ENCODE measurements around the gene TMEM139.

TMEM139 gene

DNA sequence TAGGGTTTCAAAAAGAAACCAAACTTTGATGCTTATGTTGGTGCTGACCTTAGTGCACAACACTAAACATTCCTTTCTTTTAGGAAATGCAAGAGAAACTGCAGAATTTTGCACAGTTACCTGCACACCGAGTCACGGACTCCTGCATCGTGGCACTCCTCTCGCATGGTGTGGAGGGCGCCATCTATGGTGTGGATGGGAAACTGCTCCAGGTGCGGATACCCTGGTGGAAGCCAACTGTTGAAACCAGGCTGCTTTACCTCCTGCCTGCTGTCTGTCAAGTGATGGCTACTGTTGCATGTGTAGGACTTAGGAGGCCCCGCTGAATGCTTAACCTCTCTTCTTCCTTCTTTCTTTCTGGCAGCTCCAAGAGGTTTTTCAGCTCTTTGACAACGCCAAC is 15.1 kb downstream of the TMEM139 start:
- Histone ChIP-seq H3K36me3 (ENCODE audit: control insufficient read depth, insufficient read depth, low read length) (peaks cover 40% of the 10 kb centered on the region), H3K9ac (ENCODE audit: low read length) (no peak overlapping the region), H3K27ac (ENCODE audit: low read depth, low read length) (no peak overlapping the region), H3K4me3 (ENCODE audit: low read length) (no peak overlapping the region), H3K27me3 (ENCODE audit: control insufficient read depth, insufficient read depth, low read length) (no peaks in the 10 kb centered on the region), H3K4me1 (ENCODE audit: control insufficient read depth, insufficient read depth, low read length) (no peaks in the 10 kb centered on the region)

DNA sequence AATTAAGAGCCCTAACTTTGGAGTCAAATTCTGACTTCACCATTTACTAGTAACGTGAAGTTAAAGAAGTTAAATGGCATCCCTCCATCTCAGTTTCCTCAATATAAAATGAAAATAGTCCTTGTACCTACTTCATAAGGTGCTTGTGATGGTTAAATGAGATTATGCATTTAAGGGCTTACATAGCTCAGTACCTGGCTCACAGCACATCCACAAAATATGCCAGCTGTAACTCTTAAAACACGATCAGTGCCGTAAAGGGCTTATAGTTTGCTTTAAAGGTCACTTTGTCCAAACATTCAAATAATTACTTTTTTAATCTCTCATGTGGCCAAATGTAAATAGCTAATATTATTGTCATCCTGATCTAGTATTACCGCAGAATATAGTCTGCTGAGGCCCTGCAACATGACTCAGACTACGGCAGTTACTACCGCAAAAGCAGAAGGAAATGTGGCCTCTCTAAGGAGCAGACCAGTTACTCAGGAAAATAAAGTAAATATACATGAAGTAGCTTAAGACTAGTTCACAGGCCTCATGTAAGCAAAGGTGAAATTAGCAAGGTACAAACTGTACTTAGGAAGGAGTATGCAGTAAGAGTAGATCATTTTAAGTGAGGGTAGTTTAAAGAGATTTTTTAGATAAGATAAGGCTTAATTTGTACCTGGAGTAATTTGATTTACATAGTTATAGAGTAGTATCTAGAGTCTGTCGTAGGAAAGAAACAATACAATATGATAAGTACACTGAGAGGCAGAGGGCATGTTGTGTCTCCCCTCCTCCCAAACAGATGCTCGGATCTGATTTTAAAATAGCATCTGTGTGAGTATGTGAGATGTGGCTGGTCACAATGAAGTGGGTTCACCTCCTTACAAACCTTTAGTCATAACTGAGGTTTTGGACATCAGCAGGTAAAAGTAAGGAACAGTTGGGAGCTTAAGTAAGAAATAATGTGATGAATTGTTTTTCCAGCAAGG is 16.5 kb downstream of the TMEM139 start:
- H3K36me3 ChIP-seq (ENCODE audit: control insufficient read depth, insufficient read depth, low read length), result peaks cover 49% of the 10 kb centered on the region
- H3K9ac ChIP-seq (ENCODE audit: low read length), result no peak overlapping the region
- no peak overlapping the region for H3K27ac ChIP-seq (ENCODE audit: low read depth, low read length)
- no peaks in the 10 kb centered on the region for H3K4me1 ChIP-seq (ENCODE audit: control insufficient read depth, insufficient read depth, low read length)
- H3K27me3 ChIP-seq (ENCODE audit: control insufficient read depth, insufficient read depth, low read length), result no peaks in the 10 kb centered on the region
- no peak overlapping the region for H3K4me3 ChIP-seq (ENCODE audit: low read length)

DNA sequence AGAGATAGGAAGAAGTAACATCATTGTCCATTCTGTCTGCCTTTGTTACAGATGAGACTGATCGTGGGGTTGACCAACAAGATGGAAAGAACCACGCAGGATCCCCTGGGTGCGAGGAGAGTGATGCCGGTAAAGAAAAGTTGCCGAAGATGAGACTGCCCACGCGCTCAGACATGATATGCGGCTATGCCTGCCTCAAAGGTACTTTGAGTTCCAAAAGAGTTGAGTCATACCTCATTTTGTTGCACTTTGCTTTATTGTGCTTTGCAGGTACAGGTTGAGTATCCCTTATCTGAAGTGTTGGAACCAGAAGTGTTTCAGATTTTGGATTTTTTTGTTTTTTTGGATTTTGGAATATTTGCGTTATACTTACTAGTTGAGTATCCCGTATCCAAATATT is 19.0 kb downstream of the TMEM139 start:
- Histone ChIP-seq H3K4me3 (ENCODE audit: low read length) (no peak overlapping the region), H3K9ac (ENCODE audit: low read length) (no peak overlapping the region), H3K4me1 (ENCODE audit: control insufficient read depth, insufficient read depth, low read length) (no peaks in the 10 kb centered on the region), H3K27me3 (ENCODE audit: control insufficient read depth, insufficient read depth, low read length) (no peaks in the 10 kb centered on the region), H3K27ac (ENCODE audit: low read depth, low read length) (no peak overlapping the region), H3K36me3 (ENCODE audit: control insufficient read depth, insufficient read depth, low read length) (peaks cover 46% of the 10 kb centered on the region)

DNA sequence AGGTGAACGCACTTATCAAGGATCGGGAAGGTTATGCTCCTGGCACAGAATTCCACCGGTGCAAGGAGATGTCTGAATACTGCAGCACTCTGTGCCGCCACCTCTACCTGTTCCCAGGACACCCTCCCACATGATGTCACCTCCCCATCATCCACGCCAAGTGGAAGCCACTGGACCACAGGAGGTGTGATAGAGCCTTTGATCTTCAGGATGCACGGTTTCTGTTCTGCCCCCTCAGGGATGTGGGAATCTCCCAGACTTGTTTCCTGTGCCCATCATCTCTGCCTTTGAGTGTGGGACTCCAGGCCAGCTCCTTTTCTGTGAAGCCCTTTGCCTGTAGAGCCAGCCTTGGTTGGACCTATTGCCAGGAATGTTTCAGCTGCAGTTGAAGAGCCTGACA is 20.2 kb downstream of the TMEM139 start:
- Histone ChIP-seq H3K36me3 (ENCODE audit: control insufficient read depth, insufficient read depth, low read length) (peaks cover 45% of the 10 kb centered on the region), H3K27ac (ENCODE audit: low read depth, low read length) (no peak overlapping the region), H3K4me3 (ENCODE audit: low read length) (no peak overlapping the region), H3K27me3 (ENCODE audit: control insufficient read depth, insufficient read depth, low read length) (no peaks in the 10 kb centered on the region), H3K9ac (ENCODE audit: low read length) (no peak overlapping the region), H3K4me1 (ENCODE audit: control insufficient read depth, insufficient read depth, low read length) (no peaks in the 10 kb centered on the region)

DNA sequence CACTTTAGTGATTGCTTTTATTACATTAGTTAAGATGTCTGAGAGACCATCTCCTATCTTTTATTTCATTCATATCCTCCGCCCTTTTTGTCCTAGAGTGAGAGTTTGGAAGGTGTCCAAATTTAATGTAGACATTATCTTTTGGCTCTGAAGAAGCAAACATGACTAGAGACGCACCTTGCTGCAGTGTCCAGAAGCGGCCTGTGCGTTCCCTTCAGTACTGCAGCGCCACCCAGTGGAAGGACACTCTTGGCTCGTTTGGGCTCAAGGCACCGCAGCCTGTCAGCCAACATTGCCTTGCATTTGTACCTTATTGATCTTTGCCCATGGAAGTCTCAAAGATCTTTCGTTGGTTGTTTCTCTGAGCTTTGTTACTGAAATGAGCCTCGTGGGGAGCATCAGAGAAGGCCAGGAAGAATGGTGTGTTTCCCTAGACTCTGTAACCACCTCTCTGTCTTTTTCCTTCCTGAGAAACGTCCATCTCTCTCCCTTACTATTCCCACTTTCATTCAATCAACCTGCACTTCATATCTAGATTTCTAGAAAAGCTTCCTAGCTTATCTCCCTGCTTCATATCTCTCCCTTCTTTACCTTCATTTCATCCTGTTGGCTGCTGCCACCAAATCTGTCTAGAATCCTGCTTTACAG is 20.8 kb downstream of the TMEM139 start:
- peaks cover 39% of the 10 kb centered on the region for H3K36me3 ChIP-seq (ENCODE audit: control insufficient read depth, insufficient read depth, low read length)
- H3K4me1 ChIP-seq (ENCODE audit: control insufficient read depth, insufficient read depth, low read length), result no peaks in the 10 kb centered on the region
- no peak overlapping the region for H3K27ac ChIP-seq (ENCODE audit: low read depth, low read length)
- no peak overlapping the region for H3K4me3 ChIP-seq (ENCODE audit: low read length)
- H3K9ac ChIP-seq (ENCODE audit: low read length), result no peak overlapping the region
- no peaks in the 10 kb centered on the region for H3K27me3 ChIP-seq (ENCODE audit: control insufficient read depth, insufficient read depth, low read length)

DNA sequence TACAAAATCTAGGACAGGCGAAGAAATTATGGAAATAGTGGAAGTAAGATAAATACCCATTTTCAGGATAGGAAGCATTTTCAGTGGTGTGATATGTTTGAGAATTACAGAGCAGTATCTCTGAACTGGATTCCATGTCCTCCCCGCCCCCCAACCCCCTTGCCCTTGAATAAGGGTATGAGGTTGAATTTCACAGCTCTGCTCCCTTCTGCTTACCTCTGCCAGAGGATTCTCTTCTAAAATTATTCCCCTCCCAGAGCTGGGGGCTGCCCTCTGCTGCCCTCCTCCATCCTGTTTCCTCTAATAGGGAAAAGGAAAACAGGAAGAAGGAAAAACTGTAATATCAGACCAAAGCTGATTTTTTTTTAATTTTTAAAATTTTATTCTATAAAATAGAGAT is 23.9 kb downstream of the TMEM139 start:
- Histone ChIP-seq H3K27ac (ENCODE audit: low read depth, low read length) (no peak overlapping the region), H3K9ac (ENCODE audit: low read length) (no peak overlapping the region), H3K4me1 (ENCODE audit: control insufficient read depth, insufficient read depth, low read length) (no peaks in the 10 kb centered on the region), H3K36me3 (ENCODE audit: control insufficient read depth, insufficient read depth, low read length) (peaks cover 23% of the 10 kb centered on the region), H3K4me3 (ENCODE audit: low read length) (no peak overlapping the region), H3K27me3 (ENCODE audit: control insufficient read depth, insufficient read depth, low read length) (no peaks in the 10 kb centered on the region)

DNA sequence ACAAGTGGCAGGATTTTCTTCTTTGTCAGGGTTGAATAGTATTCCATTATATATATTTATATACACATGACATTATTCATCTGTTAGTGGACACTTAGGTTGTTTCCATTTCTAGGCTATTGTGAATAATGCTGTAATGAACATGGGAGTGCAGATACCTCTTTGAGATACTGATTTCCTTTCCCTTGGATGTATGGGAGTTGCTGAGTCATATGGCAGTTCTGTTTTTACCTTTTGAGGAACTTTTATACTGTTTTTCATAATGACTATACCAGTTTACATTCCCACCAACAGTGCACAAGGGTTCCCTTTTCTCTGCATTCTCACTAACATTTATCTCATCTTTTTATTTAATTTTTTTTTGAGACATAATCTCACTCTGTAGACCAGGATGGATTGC is 29.4 kb downstream of the TMEM139 start:
- Histone ChIP-seq H3K4me1 (ENCODE audit: control insufficient read depth, insufficient read depth, low read length) (no peaks in the 10 kb centered on the region), H3K27ac (ENCODE audit: low read depth, low read length) (no peak overlapping the region), H3K9ac (ENCODE audit: low read length) (no peak overlapping the region), H3K36me3 (ENCODE audit: control insufficient read depth, insufficient read depth, low read length) (no peaks in the 10 kb centered on the region), H3K4me3 (ENCODE audit: low read length) (no peak overlapping the region), H3K27me3 (ENCODE audit: control insufficient read depth, insufficient read depth, low read length) (no peaks in the 10 kb centered on the region)

DNA sequence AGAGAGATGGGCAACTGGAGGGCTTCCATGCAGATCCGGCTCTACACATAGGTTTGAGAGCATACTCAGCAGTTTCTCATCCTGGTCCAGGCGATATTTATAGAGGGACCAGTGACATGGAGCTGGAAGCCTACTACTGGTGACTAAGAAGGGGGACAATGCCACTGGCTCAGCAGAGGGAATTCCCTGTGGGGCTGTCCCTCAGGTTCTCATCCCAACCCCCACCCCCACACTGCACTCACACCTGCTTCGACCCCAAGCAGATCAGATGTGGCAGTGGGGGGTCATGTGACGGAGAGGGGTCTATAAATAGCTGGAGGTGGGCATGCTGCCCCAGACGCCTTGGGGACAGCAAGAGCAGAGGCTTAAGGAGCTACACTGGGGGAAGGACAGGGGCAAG is 31.0 kb downstream of the TMEM139 start, which contains the start of gene CLCN1:
Gene CLCN1, plus strand, starts transcription at position 336 of the 400 bp plus-strand sequence. CDS start 102 bp downstream, outside the sequence.
- Histone ChIP-seq H3K27me3 (ENCODE audit: control insufficient read depth, insufficient read depth, low read length) (no peaks in the 10 kb centered on the region), H3K9ac (ENCODE audit: low read length) (no peak within 1 kb of the TSS), H3K36me3 (ENCODE audit: control insufficient read depth, insufficient read depth, low read length) (no peaks in the 10 kb centered on the region), H3K4me3 (ENCODE audit: low read length) (no peak within 1 kb of the TSS), H3K4me1 (ENCODE audit: control insufficient read depth, insufficient read depth, low read length) (no peaks in the 10 kb centered on the region), H3K27ac (ENCODE audit: low read depth, low read length) (no peak within 1 kb of the TSS)

DNA sequence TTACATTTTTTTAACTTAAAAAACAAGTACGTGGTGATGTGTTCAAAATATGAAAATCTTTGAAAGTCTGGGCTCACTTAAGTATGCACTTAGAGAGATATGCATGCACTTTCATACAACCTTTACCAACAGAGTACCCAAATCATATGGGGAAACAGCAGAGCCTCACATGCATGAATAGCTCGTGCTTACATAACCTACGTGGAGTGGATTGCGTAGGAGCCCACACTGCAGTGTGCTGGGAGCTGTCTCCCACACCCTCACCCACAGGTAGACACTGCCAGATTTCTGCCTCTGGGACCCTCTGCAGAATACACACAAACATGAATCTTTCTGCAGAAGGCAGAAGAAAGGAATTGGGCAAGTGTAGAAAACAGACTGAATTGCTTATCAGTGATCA is 31.7 kb downstream of the TMEM139 start:
- no peaks in the 10 kb centered on the region for H3K27me3 ChIP-seq (ENCODE audit: control insufficient read depth, insufficient read depth, low read length)
- no peaks in the 10 kb centered on the region for H3K4me1 ChIP-seq (ENCODE audit: control insufficient read depth, insufficient read depth, low read length)
- no peak overlapping the region for H3K9ac ChIP-seq (ENCODE audit: low read length)
- no peaks in the 10 kb centered on the region for H3K36me3 ChIP-seq (ENCODE audit: control insufficient read depth, insufficient read depth, low read length)
- H3K27ac ChIP-seq (ENCODE audit: low read depth, low read length), result no peak overlapping the region
- H3K4me3 ChIP-seq (ENCODE audit: low read length), result no peak overlapping the region

DNA sequence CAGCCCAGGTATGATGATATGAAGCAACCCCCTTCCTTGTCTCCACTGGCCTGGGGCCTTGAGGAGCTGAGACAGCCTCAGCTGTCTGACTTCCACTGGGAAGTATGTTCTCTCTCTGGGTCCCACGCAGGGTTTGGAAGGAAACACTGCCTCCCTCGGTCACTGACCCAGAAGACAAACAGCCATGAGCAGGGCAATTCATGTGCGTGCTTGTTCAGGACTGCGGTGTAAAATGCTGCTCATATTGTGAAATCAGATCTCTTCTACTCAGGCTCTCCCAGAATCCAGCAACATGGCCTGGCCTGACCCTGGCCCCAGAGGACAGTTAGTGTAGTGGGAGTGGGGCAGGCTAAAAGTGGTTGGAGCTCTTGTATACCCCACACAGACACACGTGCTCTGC is 33.9 kb downstream of the TMEM139 start:
- no peaks in the 10 kb centered on the region for H3K36me3 ChIP-seq (ENCODE audit: control insufficient read depth, insufficient read depth, low read length)
- no peak overlapping the region for H3K27ac ChIP-seq (ENCODE audit: low read depth, low read length)
- H3K9ac ChIP-seq (ENCODE audit: low read length), result no peak overlapping the region
- no peaks in the 10 kb centered on the region for H3K27me3 ChIP-seq (ENCODE audit: control insufficient read depth, insufficient read depth, low read length)
- H3K4me1 ChIP-seq (ENCODE audit: control insufficient read depth, insufficient read depth, low read length), result no peaks in the 10 kb centered on the region
- no peak overlapping the region for H3K4me3 ChIP-seq (ENCODE audit: low read length)

DNA sequence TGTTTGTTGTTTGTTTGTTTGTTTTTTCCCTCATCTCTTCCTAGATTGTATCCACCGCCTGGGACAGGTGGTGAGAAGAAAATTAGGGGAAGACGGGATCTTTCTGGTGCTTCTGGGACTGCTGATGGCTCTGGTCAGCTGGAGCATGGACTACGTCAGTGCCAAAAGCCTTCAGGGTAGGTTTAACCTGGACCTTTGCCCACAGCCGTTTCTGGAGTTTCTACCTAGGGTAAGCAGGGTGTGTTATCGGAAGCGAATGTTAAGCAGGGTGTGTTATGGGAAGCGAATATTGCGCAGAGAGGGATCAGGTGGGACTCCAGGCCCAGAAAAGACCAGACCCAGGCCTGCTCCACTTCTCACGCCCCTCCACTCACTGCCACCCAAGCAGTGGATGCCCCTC is 35.9 kb downstream of the TMEM139 start:
- Histone ChIP-seq H3K4me1 (ENCODE audit: control insufficient read depth, insufficient read depth, low read length) (no peaks in the 10 kb centered on the region), H3K36me3 (ENCODE audit: control insufficient read depth, insufficient read depth, low read length) (no peaks in the 10 kb centered on the region), H3K27ac (ENCODE audit: low read depth, low read length) (no peak overlapping the region), H3K27me3 (ENCODE audit: control insufficient read depth, insufficient read depth, low read length) (no peaks in the 10 kb centered on the region), H3K4me3 (ENCODE audit: low read length) (no peak overlapping the region), H3K9ac (ENCODE audit: low read length) (no peak overlapping the region)

DNA sequence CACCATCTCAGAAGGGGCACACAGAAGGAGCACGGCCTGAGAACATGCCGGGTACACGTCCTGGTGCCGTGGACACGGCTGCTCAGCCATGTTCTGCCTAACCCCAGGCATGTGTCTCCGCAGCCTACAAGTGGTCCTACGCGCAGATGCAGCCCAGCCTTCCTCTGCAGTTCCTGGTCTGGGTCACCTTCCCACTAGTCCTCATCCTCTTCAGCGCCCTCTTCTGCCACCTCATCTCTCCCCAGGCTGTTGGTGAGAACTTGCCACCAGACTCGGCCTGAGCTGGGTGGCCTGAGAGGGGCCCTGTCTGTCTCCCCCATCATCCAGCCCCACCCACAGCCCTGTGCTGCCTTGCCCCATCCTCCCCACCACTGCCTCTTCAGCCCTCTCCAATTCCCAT is 36.5 kb downstream of the TMEM139 start:
- Histone ChIP-seq H3K4me1 (ENCODE audit: control insufficient read depth, insufficient read depth, low read length) (no peaks in the 10 kb centered on the region), H3K27ac (ENCODE audit: low read depth, low read length) (no peak overlapping the region), H3K36me3 (ENCODE audit: control insufficient read depth, insufficient read depth, low read length) (no peaks in the 10 kb centered on the region), H3K9ac (ENCODE audit: low read length) (no peak overlapping the region), H3K27me3 (ENCODE audit: control insufficient read depth, insufficient read depth, low read length) (no peaks in the 10 kb centered on the region), H3K4me3 (ENCODE audit: low read length) (no peak overlapping the region)
